Stimulated activated CD4-positive, alpha-beta T cell treated with anti-CD3 and anti-CD28 coated beads, TNF-alpha, amount 100 ng/mL, for 48 hours (primary cell): ENCODE measurements around the gene FOXK1.
"Not testable (repeated sequence)": the region's sequence is repeated elsewhere in the genome, so short reads cannot be mapped to it uniquely, and the experiment has no call there.

Experiments
- DNase-seq, 3 donors: peaks; one replicate each; pipeline ENCODE4 v3.0.0-alpha.2; 2020; ENCODE audit warnings: low read depth in 3 of 3

Gene FOXK1

DNA sequence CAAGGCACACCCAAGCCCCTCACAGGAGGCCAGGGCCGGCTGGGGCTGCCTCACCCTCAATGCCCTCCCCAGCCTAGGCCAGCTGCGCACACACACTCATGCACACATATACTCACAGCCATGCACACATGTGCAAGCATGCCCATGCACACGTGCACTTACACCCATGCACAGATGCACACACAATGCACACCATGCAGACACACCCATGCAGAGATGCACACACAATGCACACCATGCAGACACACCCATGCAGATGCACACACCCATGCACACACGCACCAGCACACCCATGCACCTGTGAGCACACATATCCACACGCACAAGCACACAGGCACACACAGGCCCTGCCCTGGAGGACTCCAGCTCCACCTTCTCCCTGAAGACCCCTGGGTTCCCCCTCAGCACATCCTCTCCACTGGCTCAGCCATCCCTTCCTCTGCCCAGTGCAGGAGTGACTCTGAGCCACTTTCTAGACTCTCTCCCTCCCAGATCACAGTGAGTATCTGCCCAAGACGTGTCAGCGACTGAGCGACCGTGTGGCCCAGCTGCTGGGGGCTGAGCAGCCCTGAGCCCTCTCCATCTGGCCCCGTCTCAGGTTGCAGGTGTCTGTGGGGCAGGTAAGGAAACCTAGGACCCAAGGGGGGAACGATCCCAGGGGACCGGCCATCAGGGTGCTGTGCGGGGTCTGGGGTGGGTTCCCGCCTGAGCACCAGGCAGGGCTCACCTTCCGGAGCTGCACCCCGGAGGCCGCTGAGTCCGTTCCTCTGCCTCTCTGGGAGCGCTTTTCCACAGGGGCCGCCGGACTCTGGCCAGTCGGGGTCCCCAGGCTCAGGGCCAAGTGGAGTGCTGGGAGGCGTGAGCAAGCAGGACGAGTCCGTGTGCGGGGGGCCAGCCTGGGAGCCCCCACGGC, 119.1 kb downstream of the FOXK1 start:
- DNase-seq: no peak

DNA sequence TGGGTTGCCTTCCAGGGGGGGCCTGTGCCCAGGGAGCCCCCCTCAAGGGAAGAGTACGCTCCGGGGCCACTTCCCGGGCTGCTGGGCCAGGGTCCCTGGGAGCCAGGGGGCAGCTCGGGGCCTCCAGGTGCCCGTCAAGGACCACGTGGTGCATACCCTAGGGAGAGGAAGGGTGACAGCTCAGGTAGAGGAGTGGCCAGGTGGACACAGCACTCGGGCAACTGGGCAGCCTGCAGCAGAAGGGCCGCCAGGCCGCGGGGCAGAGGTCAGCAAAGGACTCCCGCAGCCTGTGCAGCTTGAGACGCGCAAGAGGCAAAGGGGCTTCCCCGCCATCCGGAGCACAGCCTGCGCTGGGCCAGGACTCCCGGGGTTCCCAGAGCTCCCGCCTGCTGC, 119.7 kb downstream of the FOXK1 start:
- no peak for DNase-seq

DNA sequence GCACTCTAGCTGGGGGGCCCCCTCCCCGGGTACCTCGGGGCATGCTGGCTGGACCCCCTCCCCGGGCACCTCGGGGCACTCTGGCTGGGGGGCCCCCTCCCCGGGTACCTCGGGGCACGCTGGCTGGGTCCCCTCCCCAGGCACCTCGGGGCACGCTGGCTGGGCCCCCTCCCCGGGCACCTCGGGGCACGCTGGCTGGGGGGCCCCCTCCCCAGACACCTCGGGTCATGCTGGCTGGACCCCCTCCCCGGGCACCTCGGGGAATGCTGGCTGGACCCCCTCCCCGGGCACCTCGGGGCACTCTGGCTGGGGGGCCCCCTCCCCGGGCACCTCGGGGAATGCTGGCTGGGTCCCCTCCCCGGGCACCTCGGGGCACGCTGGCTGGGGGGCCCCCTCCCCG, 120.5 kb downstream of the FOXK1 start:
- not testable (repeated sequence) for DNase-seq

DNA sequence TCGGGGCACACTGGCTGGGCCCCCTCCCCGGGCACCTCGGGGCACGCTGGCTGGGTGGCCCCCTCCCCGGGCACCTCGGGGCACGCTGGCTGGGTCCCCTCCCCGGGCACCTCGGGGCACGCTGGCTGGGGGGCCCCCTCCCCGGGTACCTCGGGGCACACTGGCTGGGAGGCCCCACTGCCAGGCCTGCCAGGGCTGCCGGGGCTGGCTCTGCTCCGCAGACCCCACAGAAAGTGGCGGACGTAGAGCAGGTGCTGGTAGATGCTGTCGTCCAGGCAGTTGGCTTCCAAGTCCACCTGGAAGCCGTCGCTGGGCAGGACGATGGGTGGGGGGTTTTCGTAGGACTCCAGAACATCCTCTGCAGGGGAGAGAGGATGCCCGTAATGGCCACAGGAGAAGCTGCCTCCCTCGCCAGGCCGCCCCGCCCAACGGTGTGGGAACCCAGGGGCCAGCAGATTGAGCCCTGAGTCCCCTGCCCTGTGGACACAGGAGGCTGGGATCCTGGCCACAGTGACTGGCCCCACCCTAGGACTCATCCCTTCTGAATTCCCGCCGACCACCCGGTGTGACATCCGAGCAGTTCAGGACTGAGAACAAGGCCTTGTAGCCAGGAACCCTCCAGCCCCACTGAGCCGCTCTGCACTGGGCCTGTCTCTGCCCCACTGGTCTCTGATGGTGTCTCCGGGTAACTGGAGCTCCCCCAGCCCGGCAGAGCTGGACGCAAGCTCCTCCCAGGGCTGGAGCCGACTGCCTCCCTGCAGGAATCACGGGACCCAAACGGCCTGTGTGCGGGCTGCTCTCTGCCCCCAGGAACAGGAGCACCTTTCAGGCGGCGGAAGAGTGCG, 121.5 kb downstream of the FOXK1 start:
- DNase-seq: no peak

DNA sequence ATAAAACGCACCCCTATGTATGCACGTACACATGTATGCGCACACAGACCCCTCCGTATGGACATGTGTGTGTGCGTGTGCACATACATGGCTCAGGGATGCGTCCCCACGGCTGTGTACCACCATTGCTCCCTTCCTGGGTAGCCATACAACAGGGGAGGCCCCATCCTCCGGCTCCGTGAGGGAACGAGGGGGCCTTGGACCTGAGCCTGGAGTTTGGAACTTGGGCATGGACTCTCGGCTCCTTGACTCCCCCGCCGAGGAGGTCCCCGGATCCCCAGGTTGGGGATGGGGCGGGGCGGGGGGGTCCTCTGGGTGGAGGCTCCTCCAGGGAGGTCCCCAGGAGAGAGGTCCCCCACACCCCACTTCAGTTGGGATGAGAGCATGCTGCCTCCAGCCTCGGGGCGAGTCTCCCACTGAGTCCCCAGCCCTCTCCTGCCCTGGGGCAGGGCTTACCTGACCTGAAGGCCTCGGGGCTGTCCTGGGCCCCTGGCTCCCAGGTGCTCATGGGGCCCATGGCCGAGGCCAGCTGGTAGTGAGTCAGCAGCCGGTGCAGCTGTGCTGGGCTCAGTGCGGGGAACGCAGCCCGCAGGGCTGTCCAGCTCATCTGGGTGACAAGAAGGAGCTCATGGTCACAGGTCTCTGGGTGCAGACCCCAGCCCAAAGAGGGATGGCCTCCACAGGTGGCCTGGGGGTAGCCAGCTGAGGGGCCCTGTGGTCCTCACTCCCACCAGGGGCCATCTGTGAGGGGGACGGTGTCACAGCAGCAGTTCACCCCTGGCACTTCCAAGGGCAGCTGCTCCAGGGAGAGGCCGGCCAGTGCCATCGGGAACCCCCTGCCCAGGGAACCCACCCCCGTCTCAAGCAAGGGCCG, 123.3 kb downstream of the FOXK1 start:
- no peak for DNase-seq

DNA sequence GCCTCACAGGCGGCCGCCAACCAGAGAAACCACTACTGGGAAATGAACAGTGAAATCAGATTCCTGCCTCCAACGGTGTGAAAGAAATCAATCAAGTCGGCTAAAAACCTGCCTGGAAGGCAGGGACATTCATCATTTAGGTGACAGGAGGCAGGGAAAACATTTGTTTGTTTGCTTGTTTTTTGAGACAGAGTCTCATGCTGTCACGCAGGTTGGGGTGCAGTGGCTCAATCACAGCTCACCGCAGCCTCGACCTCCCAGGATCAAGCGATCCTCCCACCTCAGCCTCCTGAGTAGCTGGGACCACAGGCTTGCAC, 123.8 kb downstream of the FOXK1 start:
- no peak for DNase-seq

DNA sequence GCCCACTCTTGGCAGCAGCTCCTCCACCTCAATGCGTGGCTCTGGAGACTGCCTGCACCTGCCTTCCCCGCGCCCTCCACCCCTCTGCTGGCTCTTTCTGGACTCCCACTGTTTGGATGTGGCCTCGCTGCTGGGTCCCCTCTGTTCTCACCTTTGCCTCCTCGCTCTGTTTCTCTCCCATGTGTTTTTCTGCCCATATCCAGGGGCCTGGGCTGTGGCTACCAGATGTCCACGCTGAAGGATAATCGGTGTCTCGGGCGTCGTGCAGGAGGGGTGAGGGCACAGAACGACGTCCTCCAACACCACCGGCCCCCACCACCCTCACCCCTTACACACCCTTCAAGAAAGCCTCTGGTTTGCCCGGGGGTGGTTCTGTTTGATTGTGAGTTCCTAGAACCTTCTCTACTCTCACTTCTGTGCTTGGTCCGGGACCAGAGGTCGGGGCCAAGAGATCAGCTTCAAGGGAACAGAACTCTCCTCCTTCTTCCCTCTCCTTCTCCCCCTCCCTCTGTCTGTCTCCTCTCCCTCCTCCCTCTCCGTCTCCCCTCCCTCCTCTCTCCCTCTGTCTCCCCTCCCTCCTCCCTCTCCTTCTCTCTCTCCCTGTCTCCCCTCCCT, 125.0 kb downstream of the FOXK1 start:
- no peak for DNase-seq

DNA sequence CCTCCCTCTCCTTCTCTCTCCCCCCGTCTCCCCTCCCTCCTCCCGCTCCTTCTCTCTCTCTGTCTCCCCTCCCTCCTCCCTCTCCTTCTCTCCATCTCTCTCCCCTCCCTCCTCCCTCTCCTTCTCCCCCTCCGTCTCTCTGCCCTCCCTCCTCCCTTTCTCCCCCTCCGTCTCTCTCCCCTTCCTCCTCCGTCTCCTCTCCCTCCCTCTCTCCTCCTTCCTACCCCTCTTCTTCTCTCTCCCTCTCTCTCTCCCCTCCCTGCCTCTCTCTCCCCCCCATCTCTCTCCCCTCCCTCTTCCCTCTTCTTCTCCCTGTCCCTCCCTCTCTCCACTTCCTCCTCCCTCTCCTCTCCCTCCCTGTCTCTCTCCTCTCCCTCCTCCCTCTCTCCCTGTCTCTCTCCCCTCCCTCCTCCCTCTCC, 125.5 kb downstream of the FOXK1 start:
- no peak for DNase-seq

DNA sequence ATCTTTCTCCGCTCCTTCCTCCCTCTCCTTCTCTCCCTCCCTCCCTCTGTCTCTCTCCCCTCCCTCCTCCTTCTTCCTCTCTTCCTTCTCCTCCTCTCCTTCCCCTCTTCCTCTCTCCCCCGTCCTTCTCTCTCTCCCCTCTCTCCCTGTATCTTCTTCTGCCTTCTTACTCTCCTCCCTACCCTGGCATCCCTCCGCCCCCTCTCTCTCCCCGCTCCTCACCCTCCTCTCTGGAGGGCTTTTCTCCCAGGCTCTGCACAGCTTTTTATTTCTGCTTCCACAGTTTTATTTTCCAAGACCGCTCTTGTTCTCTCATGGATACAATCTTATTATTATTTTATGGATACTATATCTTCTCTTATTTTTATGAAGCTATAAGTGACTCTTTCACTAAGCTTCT, 125.9 kb downstream of the FOXK1 start:
- DNase-seq: no peak

DNA sequence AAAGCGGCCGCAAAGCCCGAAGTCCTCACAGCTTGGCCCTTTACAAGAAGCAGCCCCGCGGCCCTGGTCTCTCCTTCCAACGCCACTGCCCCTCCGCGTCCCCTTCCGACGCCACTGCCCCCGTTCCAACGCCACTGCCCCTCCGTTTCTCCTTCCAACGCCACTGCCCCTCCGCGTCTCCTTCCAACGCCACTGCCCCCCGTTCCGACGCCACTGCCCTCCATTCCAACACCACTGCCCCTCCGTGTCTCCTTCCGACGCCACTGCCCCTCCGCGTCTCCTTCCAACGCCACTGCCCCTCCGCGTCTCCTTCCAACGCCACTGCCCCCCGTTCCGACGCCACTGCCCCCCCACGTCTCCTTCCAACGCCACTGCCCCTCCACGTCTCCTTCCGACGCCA, 126.5 kb downstream of the FOXK1 start:
- DNase-seq: no peak

DNA sequence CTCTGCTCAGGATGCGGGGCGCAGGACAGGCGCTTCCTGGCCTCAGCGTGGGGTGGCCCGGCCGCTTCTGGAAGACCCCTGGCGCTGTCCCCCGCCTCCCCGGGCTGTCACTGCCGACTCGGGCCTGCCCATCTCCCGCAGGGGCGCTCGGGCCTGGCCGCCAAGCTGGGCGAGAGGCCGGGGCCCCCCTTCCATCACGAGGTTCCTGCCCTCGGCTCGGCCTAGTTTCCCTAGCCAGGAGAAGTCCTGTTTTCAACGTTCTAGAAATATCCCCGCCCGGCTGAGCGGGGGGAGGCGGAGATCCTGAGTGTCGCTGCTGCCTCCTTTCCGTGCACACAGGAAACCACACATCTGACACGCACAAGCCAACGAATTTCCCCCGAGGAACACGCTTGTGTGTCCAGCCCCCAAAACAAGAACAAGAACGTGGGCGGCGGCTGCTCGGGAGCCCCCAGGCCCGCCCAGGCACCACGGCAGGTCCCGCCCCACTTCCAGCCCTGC, 127.0 kb downstream of the FOXK1 start:
- no peak for DNase-seq

DNA sequence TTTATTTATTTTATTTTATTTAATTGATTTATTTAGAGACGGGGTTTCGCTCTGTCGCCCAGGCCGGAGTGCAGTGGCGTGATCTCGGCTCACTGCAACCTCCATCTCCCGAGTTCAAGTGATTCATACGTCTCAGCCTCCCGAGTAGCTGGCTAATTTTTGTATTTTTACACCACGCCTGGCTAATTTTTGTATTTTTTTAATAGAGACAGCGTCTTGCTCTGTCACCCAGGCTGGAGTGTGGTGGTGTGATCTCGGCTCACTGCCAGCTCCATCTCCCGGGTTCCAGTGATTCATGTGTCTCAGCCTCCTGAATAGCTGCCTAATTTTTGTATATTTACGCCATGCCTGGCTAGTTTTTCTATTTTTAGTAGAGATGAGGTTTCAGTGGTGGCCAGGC, 127.6 kb downstream of the FOXK1 start:
- DNase-seq: no peak

DNA sequence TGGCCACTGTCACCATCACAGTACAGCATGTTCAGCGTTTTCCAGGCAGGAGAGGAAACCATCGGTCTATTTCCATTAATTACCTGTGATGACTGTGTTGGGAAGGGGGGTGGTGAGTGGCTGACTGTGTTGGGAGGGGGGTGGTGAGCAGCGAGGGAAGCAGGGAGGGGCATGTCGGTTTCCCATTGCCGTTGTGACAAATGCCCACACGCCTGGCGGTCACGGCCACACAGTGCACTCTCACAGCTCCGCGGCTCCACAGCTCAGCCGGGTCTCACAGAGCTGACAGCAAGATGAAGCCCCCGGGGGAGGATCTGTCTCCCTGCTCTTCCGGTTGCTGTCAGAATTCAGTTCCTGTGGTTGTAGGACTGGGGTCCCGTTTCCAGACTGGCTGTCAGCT, 132.3 kb downstream of the FOXK1 start:
- DNase-seq: no peak

DNA sequence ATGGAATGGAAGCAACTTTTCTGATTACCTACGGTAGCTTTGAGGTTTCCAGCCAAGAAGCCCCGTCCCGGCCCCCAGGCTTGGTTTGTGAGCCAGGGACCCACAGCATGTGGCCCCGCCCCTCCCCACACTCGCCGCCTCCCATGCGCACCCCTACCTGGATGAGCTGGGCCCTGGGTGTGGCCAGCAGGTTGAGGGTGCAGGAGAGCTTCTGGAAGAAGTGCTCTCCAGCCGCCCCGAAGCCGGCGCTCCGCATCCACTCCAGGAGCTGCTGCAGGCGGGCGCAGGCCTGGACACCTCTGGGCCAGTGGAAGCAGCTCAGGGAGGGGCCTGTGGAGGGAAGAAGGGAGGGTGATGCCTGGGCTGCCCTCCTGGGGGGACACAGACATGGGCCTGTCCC, 133.0 kb downstream of the FOXK1 start:
- DNase-seq: no peak

DNA sequence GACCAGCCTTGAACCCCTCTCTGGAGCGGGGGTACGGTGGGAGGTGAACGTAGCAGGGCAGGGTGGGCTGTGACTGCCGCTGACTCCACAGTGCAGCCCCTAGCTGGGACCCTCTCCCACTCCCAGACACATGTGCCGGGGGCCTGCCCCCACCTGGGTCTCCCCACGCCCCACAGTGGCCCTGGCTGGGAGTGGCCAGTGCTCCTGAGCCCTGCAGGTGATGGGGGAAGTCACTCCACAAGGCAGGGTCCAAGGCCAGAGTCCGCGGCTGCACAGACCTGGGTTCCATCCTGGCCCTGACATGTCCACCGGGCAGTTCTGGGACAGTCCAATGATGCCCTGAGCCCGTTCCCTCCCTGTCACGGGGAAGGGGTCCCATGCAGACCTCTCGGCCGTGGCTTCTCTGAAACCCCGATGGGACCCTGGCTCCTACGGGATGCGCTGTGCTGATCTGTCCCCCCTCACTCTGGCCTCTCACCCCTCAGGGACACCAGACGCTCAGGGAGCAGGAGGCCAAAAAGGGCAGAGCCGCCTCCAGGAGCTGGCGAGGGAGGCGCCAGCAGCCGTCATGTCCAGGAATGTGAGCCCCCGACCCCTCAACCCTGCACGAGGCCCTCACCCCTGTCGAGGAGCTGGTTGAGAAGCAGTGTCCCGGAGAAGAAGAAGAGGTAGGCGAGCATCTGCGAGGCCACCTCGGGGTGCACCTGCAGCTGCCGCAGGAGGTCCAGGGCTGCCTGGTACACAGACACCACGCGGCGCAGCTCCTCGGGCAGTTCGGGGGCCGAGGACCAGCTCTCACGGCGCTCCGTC, 133.7 kb downstream of the FOXK1 start:
- DNase-seq: no peak

DNA sequence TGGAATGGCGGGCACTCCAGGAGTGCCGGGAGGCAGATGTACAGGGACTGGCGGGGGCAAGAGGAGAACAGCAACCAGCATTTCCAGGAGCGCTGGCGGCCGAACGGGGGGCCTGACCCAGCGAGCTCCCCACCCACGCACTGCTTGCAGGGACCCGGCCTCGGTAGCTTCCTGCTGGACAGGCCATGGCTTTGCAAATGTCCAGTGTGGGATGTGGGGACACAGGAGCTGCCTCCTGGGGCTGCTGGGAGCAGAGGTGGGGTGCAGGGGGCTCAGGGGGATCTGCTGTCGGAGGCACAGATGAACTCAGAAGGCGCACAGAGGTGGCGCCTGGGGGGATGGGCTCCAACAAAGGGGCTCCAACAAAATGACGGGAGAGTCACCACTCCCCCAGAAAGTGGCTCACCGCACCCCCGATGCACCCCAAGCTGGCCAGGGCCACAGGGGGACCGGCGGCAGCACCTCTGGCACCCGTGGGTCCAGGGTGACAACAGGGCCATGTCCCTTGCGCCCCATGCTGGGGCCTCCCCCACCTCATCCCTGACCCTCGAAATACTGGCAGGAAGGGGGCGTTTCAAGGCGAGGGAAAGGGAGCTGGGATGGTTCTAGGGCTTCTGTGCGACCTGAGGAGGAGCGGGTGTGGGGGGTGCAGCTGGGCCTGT, 134.5 kb downstream of the FOXK1 start:
- DNase-seq: no peak

DNA sequence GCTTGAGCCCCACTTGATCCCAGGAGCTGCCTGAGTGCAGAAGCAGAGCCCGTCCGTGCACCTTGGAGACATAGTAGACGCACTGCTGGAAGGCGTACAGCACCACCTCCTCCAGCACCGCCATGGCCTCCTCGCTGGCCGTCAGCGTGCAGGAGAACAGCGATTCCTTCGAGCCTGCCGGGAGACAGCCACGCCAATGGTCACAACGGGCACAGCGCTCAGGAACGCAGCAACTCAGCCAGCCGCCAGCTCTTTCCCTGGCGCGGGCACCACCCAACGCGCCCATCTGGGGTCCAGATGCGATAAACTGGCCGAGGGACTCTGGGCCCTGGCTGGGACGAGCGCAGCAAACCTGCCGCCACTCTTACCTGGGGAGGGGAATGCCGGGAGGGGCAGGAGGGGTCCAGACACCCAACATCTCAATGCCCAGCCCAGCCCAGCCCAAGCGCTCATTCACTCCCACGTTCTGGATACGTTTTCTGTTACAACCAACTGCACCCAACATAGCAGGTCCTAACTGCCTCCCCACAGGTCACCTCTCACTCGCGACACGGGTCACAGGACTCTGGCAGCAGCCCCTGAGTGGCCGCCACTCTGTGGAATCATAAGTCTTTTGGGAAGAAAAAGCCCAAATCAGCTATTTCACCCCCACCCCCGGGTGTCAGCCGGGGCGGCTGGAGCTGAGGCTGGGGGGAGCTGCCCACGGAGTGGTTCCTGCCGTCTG, 135.2 kb downstream of the FOXK1 start:
- DNase-seq: no peak

DNA sequence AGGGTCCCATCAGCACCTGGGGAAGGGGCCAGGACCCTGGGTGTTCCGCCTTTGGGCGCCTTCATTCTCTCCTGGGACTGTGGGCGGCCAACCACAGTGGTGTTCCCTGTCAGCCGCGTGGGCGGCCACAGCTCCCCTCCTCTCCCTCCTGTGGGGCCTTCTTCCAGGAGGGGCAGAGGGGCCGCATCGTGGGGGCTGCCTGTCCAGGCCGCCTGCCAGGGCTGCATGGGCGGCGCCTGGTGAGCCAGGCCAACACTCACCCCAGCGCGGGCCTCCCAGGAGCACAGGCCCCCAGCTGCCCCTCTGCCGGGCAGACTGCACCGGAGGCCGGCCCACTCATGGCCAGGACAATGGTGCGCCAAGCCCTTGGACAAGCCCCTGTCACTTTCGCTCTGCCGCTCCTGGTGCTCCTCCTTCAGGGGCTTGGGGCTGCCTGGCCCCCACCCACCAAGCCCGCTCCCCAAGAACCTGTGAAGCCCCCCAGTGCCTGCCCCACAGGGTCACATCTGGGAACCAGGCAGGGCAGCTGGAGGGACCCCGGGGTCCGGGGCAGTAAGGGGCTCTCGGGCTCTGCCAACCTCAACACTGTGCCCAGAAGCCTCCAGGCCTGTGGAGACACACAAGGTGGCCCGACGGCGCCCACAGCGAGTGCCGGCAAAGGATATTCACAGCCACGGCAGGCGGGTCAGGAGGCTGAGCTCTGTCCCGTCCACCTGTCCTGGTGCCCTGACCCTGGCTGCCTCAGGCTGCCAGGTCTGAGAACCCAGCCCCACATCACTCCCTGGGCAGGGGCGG, 136.1 kb downstream of the FOXK1 start:
- no peak for DNase-seq
